Osteoblast (primary cell): ENCODE measurements around the gene KCTD2. TPM values are rescaled to one million over a fixed set of nuclear protein-coding genes. Genes with fewer than 3 reads are reported as not detected.
A peak's percentile ranks its signal among the peaks of the same experiment; 100 is the strongest.

Source experiments
- DNase-seq: peaks from one replicate; pipeline ENCODE4 v3.0.0; 2011; ENCODE audit warnings: low spot score, mixed read lengths; ENCODE audit not compliant: insufficient read length; ENCODE audit errors: missing footprints
- H2AFZ ChIP-seq: 2 replicates; pipeline ENCODE4 v1.6.0; 2011; ENCODE audit warnings: mild to moderate bottlenecking, low read length
- H3K27ac ChIP-seq: 2 replicates; pipeline ENCODE4 v1.5.1; 2011; ENCODE audit warnings: mild to moderate bottlenecking, low read depth, low read length, moderate library complexity
- H3K27me3 ChIP-seq: 2 replicates; pipeline ENCODE4 v1.6.0; 2012; ENCODE audit warnings: mild to moderate bottlenecking, control low read depth, inconsistent platforms, low read length, moderate library complexity; ENCODE audit not compliant: insufficient read depth
- H3K36me3 ChIP-seq: 2 replicates; pipeline ENCODE4 v1.5.1; 2011; ENCODE audit warnings: mild to moderate bottlenecking, low read length, control low read depth, moderate library complexity; ENCODE audit not compliant: insufficient read depth
- H3K4me1 ChIP-seq: 2 replicates; pipeline ENCODE4 v1.5.1; 2011; ENCODE audit warnings: mild to moderate bottlenecking, low read length, control low read depth, moderate library complexity; ENCODE audit not compliant: insufficient read depth
- H3K4me2 ChIP-seq: 2 replicates; pipeline ENCODE4 v1.6.0; 2011; ENCODE audit warnings: mild to moderate bottlenecking, low read length; ENCODE audit not compliant: insufficient read depth
- H3K4me3 ChIP-seq: fragments of 200-600 bp; sonication (generic); 3 replicates; pipeline ENCODE4 v1.5.1; 2012; ENCODE audit warnings: mild to moderate bottlenecking, low read length, inconsistent platforms; ENCODE audit not compliant: insufficient read depth
- H3K79me2 ChIP-seq: 2 replicates; pipeline ENCODE4 v1.6.0; 2012; ENCODE audit warnings: mild to moderate bottlenecking, low read length, control low read depth, inconsistent platforms; ENCODE audit not compliant: insufficient read depth
- H3K9me3 ChIP-seq: 2 replicates; pipeline ENCODE4 v1.5.1; 2011; ENCODE audit warnings: low read depth, low read length, control low read depth
- H4K20me1 ChIP-seq: 2 replicates; pipeline ENCODE4 v1.6.0; 2012; ENCODE audit warnings: mild to moderate bottlenecking, low read length, control low read depth; ENCODE audit not compliant: insufficient read depth
- total RNA-seq: library from RNA; depleted of rRNA; stranded (reverse); fragments of >200 nt; gene quantifications from 2 replicates; pipeline ENCODE4 v1.2.3, GENCODE V29; 2012
- TF ChIP-seq, protein P1 (sequence below): IDR thresholded peaks from 2 replicates; pipeline ENCODE4 v1.5.1; 2011; ENCODE audit warnings: mild to moderate bottlenecking, low read depth, low read length, moderate library complexity; ENCODE audit errors: extremely low read depth

Gene KCTD2
- total RNA-seq, 1 donor, result 20.3 TPM

DNA sequence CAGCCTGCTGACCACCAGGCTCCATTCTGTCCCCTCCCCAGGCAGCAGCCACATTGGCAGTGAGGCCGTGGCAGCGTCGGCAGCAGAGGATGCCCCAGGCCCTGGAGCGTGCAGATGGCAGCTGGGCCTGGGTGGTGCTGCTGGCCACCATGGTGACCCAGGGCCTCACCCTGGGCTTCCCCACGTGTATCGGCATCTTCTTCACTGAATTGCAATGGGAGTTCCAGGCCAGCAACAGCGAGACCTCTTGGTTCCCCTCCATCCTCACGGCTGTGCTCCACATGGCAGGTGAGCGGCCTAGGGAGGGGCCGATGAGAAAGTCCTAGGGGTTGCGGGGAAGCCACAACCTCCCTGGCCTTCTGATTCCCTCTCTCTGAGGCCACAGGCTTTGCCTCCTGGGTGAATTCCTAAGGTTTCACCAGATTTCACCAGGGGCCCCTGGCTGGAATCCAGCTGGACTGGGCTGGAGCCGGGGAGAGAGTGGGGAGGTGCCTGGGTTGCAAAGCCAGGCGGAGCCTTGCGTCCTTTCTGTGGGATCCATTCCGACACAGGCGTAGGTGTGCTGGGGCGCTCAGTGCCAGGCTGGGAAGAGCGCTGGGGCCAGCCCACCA, 46.6 kb downstream of the KCTD2 start:
- Histone ChIP-seq H3K36me3 (peaks cover 10% of the 10 kb centered on the region), H3K4me1 (peaks cover 17% of the 10 kb centered on the region), H3K27me3 (no peaks in the 10 kb centered on the region), H3K9me3 (no peaks in the 10 kb centered on the region), H2AFZ (no peak overlapping the region), H3K4me2 (no peak overlapping the region), H3K4me3 (no peak overlapping the region), H3K27ac (no peak overlapping the region), H4K20me1 (peaks cover 13% of the 10 kb centered on the region), H3K79me2 (peaks cover 29% of the 10 kb centered on the region)
- peak; percentile 51 for DNase-seq
- TF ChIP-seq, protein P1, sequence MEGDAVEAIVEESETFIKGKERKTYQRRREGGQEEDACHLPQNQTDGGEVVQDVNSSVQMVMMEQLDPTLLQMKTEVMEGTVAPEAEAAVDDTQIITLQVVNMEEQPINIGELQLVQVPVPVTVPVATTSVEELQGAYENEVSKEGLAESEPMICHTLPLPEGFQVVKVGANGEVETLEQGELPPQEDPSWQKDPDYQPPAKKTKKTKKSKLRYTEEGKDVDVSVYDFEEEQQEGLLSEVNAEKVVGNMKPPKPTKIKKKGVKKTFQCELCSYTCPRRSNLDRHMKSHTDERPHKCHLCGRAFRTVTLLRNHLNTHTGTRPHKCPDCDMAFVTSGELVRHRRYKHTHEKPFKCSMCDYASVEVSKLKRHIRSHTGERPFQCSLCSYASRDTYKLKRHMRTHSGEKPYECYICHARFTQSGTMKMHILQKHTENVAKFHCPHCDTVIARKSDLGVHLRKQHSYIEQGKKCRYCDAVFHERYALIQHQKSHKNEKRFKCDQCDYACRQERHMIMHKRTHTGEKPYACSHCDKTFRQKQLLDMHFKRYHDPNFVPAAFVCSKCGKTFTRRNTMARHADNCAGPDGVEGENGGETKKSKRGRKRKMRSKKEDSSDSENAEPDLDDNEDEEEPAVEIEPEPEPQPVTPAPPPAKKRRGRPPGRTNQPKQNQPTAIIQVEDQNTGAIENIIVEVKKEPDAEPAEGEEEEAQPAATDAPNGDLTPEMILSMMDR, result no peak

- H3K27ac ChIP-seq, result no peak overlapping the region
- no peak overlapping the region for H3K4me3 ChIP-seq
- DNase-seq, result peak; percentile 49
- no peak overlapping the region for H3K4me2 ChIP-seq
- H3K36me3 ChIP-seq, result peaks cover 12% of the 10 kb centered on the region
- peaks cover 25% of the 10 kb centered on the region for H3K79me2 ChIP-seq
- H4K20me1 ChIP-seq, result peaks cover 13% of the 10 kb centered on the region
- peaks cover 10% of the 10 kb centered on the region for H3K4me1 ChIP-seq
- H2AFZ ChIP-seq, result no peak overlapping the region
- TF ChIP-seq, protein P1, result no peak
- no peaks in the 10 kb centered on the region for H3K27me3 ChIP-seq
- no peaks in the 10 kb centered on the region for H3K9me3 ChIP-seq
Observed at GRCh38 chr17:75094871-75095399, 47.9 kb downstream of the KCTD2 start.

DNA sequence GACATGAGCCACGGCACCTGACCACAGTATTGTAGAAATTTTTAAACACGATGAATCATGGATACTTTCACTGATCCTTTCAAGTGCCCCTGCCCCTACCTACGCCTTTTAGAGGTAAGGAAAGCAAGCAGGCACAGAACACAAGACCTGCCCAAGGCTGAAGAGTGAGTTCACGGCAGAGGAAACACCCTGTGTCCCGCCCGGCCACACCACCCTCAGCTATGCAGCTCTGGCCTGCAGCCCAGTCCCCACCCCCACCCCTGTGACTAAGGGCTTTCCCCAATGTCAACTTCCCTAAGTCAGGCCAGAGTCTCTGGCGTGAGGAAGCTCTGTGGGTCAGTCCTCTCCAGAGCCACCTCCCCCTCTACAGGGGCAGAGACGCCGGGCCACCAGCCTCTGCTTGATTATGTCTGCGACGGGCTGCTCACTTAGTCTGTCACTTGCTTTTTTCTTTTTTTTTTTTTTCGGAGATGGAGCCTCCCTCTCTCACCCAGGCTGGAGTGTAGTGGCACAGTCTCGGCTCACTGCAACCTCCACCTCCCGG, 49.1 kb downstream of the KCTD2 start:
- Histone ChIP-seq H2AFZ (no peak overlapping the region), H3K4me2 (no peak overlapping the region), H3K4me1 (peaks cover 7% of the 10 kb centered on the region), H3K27ac (no peak overlapping the region), H3K27me3 (no peaks in the 10 kb centered on the region), H3K79me2 (peaks cover 20% of the 10 kb centered on the region), H3K9me3 (no peaks in the 10 kb centered on the region), H3K36me3 (peaks cover 20% of the 10 kb centered on the region), H4K20me1 (peaks cover 10% of the 10 kb centered on the region), H3K4me3 (peak overlapping the region; percentile 25)
- TF ChIP-seq, protein P1, result no peak
- DNase-seq, result peak; percentile 96

GRCh38 chr17:75097865-75098264, 50.8 kb downstream of the KCTD2 start:
- Histone ChIP-seq H3K4me2 (no peak overlapping the region), H4K20me1 (no peaks in the 10 kb centered on the region), H3K9me3 (no peaks in the 10 kb centered on the region), H3K4me3 (no peak overlapping the region), H3K27me3 (no peaks in the 10 kb centered on the region), H3K79me2 (peaks cover 6% of the 10 kb centered on the region), H3K27ac (no peak overlapping the region), H3K4me1 (peaks cover 6% of the 10 kb centered on the region), H3K36me3 (peaks cover 20% of the 10 kb centered on the region), H2AFZ (no peak overlapping the region)
- TF ChIP-seq, protein P1, result no peak
- peak; percentile 73 for DNase-seq
